IMR-90 (cell line): ENCODE measurements around the gene CDHR1. TPM values are rescaled to one million over a fixed set of nuclear protein-coding genes. Genes with fewer than 3 reads are reported as not detected.

Source experiments
- ATAC-seq: fragments of 200-7000 bp; cut with Tn5 transposase; 2 replicates; pipeline ENCODE4 v1.9.1; 2020; ENCODE audit warnings: low read depth, mild to moderate bottlenecking, moderate library complexity
- BruUV-seq: library from RNA; stranded (reverse); fragments of 400-500 nt; replicated peaks from 2 replicates; lab custom pipeline; 2021; lab: Mats Ljungman, UMichigan
- CTCF ChIA-PET: fragments of 300-600 bp; formaldehyde crosslinking; extraction: SDS; loops from one replicate; lab custom pipeline; 2021; ENCODE audit warnings: antibody characterized with exemption; lab: Yijun Ruan, JAX
- POLR2A ChIA-PET: fragments of 300-600 bp; sonication (Branson Sonifier 250); formaldehyde crosslinking; loops from one replicate; lab custom pipeline; 2022; ENCODE audit warnings: antibody characterized with exemption; ENCODE audit not compliant: unreplicated experiment; lab: Charles Lee
- DNase-seq: peaks from one replicate; pipeline ENCODE4 v3.0.0; 2013
- H2AFZ ChIP-seq: replicated peaks from 2 replicates; pipeline ENCODE3; 2013; ENCODE audit warnings: low read length, mild to moderate bottlenecking; ENCODE audit not compliant: poor library complexity
- H2AK5ac ChIP-seq: 2 replicates; pipeline ENCODE4 v1.6.1; 2013; ENCODE audit warnings: low read depth, low read length, inconsistent platforms
- H2AK9ac ChIP-seq: replicated peaks from 2 replicates; pipeline ENCODE3; 2013; ENCODE audit warnings: mild to moderate bottlenecking, low read depth, low read length, moderate library complexity; ENCODE audit not compliant: poor library complexity
- H2BK120ac ChIP-seq: 2 replicates; pipeline ENCODE4 v1.6.1; 2013; ENCODE audit warnings: low read depth, low read length, inconsistent platforms
- H2BK15ac ChIP-seq: 3 replicates; pipeline ENCODE4 v1.6.1; 2013; ENCODE audit warnings: low read depth, low read length, inconsistent platforms
- H2BK20ac ChIP-seq: 2 replicates; pipeline ENCODE4 v1.6.1; 2013; ENCODE audit warnings: low read depth, mild to moderate bottlenecking, inconsistent platforms, low read length, moderate library complexity
- H2BK5ac ChIP-seq: 2 replicates; pipeline ENCODE4 v1.6.1; 2013; ENCODE audit warnings: mild to moderate bottlenecking, low read depth, low read length, inconsistent platforms; ENCODE audit not compliant: poor library complexity, severe bottlenecking
- H3K14ac ChIP-seq: replicated peaks from 2 replicates; pipeline ENCODE4 v1.6.1; 2013; ENCODE audit warnings: low read depth, low read length, inconsistent platforms
- H3K18ac ChIP-seq: 2 replicates; pipeline ENCODE4 v1.6.1; 2013; ENCODE audit warnings: low read depth, low read length, control low read depth
- H3K23ac ChIP-seq: 2 replicates; pipeline ENCODE4 v1.6.1; 2013; ENCODE audit warnings: low read depth, low read length, inconsistent platforms
- H3K27ac ChIP-seq: 2 replicates; pipeline ENCODE4 v1.5.1; 2013; ENCODE audit warnings: mild to moderate bottlenecking, control low read depth, low read length; ENCODE audit not compliant: insufficient read depth
- H3K27me3 ChIP-seq: 2 replicates; pipeline ENCODE4 v1.6.1; 2013; ENCODE audit warnings: low read length; ENCODE audit not compliant: control insufficient read depth, insufficient read depth
- H3K36me3 ChIP-seq: 2 replicates; pipeline ENCODE4 v1.6.1; 2013; ENCODE audit warnings: low read length, mixed read lengths; ENCODE audit not compliant: control insufficient read depth, insufficient read depth
- H3K4ac ChIP-seq: 2 replicates; pipeline ENCODE4 v1.6.1; 2013; ENCODE audit warnings: low read depth, low read length, inconsistent platforms
- H3K4me1 ChIP-seq: 2 replicates; pipeline ENCODE4 v1.6.1; 2013; ENCODE audit warnings: low read length, mixed read lengths; ENCODE audit not compliant: control insufficient read depth, insufficient read depth
- H3K4me2 ChIP-seq: 2 replicates; pipeline ENCODE4 v1.6.1; 2013; ENCODE audit warnings: low read depth, mild to moderate bottlenecking, control low read depth, low read length, moderate library complexity
- H3K4me3 ChIP-seq: 2 replicates; pipeline ENCODE4 v1.5.1; 2013; ENCODE audit warnings: low read depth, mild to moderate bottlenecking, control low read depth, low read length, moderate library complexity; ENCODE audit not compliant: insufficient read depth
- H3K56ac ChIP-seq: 2 replicates; pipeline ENCODE4 v1.6.1; 2013; ENCODE audit warnings: low read length, inconsistent platforms; ENCODE audit not compliant: insufficient read depth; ENCODE audit errors: extremely low read depth
- H3K79me1 ChIP-seq, 2 experiments: 2 replicates each; pipeline ENCODE4 v1.6.1; 2013; ENCODE audit warnings: low read length in 2 of 2, inconsistent platforms in 1 of 2, low read depth in 1 of 2
- H3K9ac ChIP-seq: 2 replicates; pipeline ENCODE4 v1.6.1; 2013; ENCODE audit warnings: low read depth, low read length, control low read depth
- H3K9me1 ChIP-seq: 2 replicates; pipeline ENCODE4 v1.6.1; 2013; ENCODE audit warnings: low read length, inconsistent platforms; ENCODE audit not compliant: insufficient read depth
- H3K9me3 ChIP-seq: 2 replicates; pipeline ENCODE4 v1.6.1; 2013; ENCODE audit warnings: low read length; ENCODE audit not compliant: control insufficient read depth, insufficient read depth
- H4K20me1 ChIP-seq: 2 replicates; pipeline ENCODE4 v1.6.1; 2013; ENCODE audit warnings: low read length, inconsistent platforms; ENCODE audit not compliant: insufficient read depth
- H4K5ac ChIP-seq: 2 replicates; pipeline ENCODE4 v1.6.1; 2013; ENCODE audit warnings: mild to moderate bottlenecking, low read depth, low read length, control low read depth
- H4K8ac ChIP-seq, 2 experiments: 2 replicates each; pipeline ENCODE4 v1.6.1; 2013; ENCODE audit warnings: low read depth in 2 of 2, low read length in 2 of 2, control low read depth in 1 of 2, inconsistent platforms in 1 of 2
- H4K91ac ChIP-seq: 2 replicates; pipeline ENCODE4 v1.6.1; 2013; ENCODE audit warnings: low read depth, low read length, inconsistent platforms; ENCODE audit not compliant: insufficient read depth
- BHLHE40 ChIP-seq: fragments of 150-350 bp; IDR thresholded peaks from 2 replicates; pipeline ENCODE4 v1.6.1; 2016; ENCODE audit warnings: mild to moderate bottlenecking, low read depth, low read length
- FOS ChIP-seq: fragments of 150-350 bp; IDR thresholded peaks from 2 replicates; pipeline ENCODE4 v1.6.1; 2016; ENCODE audit warnings: low read depth, low read length
- MXI1 ChIP-seq: IDR thresholded peaks from 2 replicates; pipeline ENCODE4 v1.6.1; 2012; ENCODE audit warnings: low read depth, mild to moderate bottlenecking, low read length, moderate library complexity, borderline replicate concordance
- RAD21 ChIP-seq: IDR thresholded peaks from 2 replicates; pipeline ENCODE4 v1.6.1; 2012; ENCODE audit warnings: low read length, improper control_type of control experiment
- RFX5 ChIP-seq: IDR thresholded peaks from 2 replicates; pipeline ENCODE4 v1.8.0; 2012; ENCODE audit warnings: low read depth, mild to moderate bottlenecking, low read length, moderate library complexity
- WGBS, 2 experiments: methylation state at CpG; one replicate each; pipeline versions ENCODE4 v1.1.5 to v1.1.7; 2013; ENCODE audit warnings: missing lambda C conversion rate in 2 of 2; ENCODE audit not compliant: insufficient read length in 1 of 2; ENCODE audit errors: extremely low coverage in 2 of 2; 5-methylcytosine and 5-hydroxymethylcytosine counted together
- dilution Hi-C: fragments of 300-500 bp; cut with HindIII; formaldehyde crosslinking; loops from one replicate; pipeline ENCODE4 v1.14.3; 2018; ENCODE audit warnings: low sequenced_read_pairs; ENCODE audit not compliant: unreplicated experiment
- in situ Hi-C: fragments of 300-500 bp; cut with MboI; formaldehyde crosslinking; loops from 3 replicates; pipeline ENCODE4 v1.14.3; 2019; ENCODE audit warnings: low sequenced_read_pairs, inconsistent platforms, mixed read lengths
- intact Hi-C: fragments of 100-400 bp; cut with micrococcal nuclease; formaldehyde crosslinking; loops from 2 replicates; pipeline ENCODE4 v1.10.0; 2022
- polyA plus RNA-seq, 3 experiments: library from polyadenylated mRNA; depleted of rRNA; stranded (reverse); fragments of >200 nt; gene quantifications; 2 replicates each; pipeline ENCODE4 v1.2.3, GENCODE V29; 2012; ENCODE audit warnings: low replicate concordance in 1 of 3
- total RNA-seq: library from RNA; depleted of rRNA; stranded (reverse); fragments of >200 nt; gene quantifications from 2 replicates; pipeline ENCODE4 v1.2.3, GENCODE V29; 2012
- TF ChIP-seq, protein P1 (sequence below): fragments of 150-350 bp; IDR thresholded peaks from 2 replicates; pipeline ENCODE4 v1.6.1; 2017; ENCODE audit warnings: mild to moderate bottlenecking, antibody characterized with exemption, low read length, low read depth

The CDHR1 gene
- total and polyA plus RNA-seq, 2 of the 4 experiments (the other 2 are of a cell fraction), result not detected

DNA sequence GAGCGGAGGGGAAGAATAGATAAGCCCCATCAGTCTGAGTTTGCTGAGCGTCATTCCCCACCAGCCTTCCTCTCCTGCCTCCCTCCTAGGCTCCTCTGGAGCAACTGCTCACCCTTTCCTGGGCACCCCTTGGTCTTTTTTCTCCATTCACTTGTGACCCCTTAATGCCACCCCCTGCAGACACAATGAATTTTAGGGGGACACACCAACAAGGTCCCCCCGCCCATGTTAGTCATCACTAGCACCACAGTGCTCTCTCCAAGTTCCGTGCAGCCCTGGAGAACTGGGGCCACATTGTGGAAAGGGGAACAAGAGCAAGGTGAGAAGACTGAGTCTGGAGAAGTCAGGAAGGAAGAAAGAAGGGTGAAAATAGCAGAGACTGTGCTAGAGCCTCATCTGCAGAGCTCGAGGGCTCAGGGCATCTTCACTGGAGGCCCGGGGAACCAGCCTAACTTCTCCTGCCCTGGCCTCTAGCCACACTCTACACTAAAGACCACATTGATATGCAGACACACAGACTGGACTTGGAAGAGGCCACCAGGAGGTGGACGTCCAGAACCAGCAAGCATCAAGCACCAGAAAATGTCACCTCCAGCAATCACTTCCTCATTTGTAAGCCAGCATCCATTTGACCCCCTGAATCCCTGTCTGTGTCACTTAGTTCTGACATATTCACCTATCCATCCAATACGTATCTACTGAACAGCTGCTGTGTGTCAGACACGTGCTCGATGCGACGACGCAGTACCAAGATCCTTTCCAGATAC, 68.0 kb downstream of the CDHR1 start:
- H3K27me3 ChIP-seq, result peaks cover 3% of the 10 kb centered on the region; the same call in 1 of the 2 replicates
- dilution Hi-C loops (no loop called here), intact Hi-C loops (no loop called here), in situ Hi-C loops (loop anchor here (10.0 kb wide), 1 partner anchor 102 kb away; no protein-coding TSS in a partner anchor)
- H3K27ac ChIP-seq, result no peak overlapping the region
- H3K4me2 ChIP-seq, result no peak overlapping the region
- H4K91ac ChIP-seq, result no peak overlapping the region
- no peak overlapping the region for H3K56ac ChIP-seq
- ChIA-PET CTCF (no interaction called here), POLR2A (no interaction called here)
- no peaks in the 10 kb centered on the region for H3K79me1 ChIP-seq
- H2AK5ac ChIP-seq, result no peak overlapping the region
- H4K20me1 ChIP-seq, result no peaks in the 10 kb centered on the region
- no peaks in the 10 kb centered on the region; the same call in 1 of the 2 replicates for H3K9me1 ChIP-seq
- H3K9ac ChIP-seq, result no peak overlapping the region
- H2BK5ac ChIP-seq, result no peak overlapping the region
- H2BK20ac ChIP-seq, result no peak overlapping the region
- H3K14ac ChIP-seq, result no peak overlapping the region
- H3K9me3 ChIP-seq, result no peaks in the 10 kb centered on the region
- no peak overlapping the region for H4K8ac ChIP-seq
- H3K23ac ChIP-seq, result no peak overlapping the region
- H2AFZ ChIP-seq, result peak overlapping the region; percentile 56
- H3K4me1 ChIP-seq, result no peaks in the 10 kb centered on the region
- H4K5ac ChIP-seq, result no peak overlapping the region
- no TSS peak for BruUV-seq
- no peak overlapping the region for H3K18ac ChIP-seq
- DNase-seq (no peak), ATAC-seq (no peak)
- H2BK120ac ChIP-seq, result no peak overlapping the region
- H3K4ac ChIP-seq, result no peak overlapping the region
- no peak overlapping the region for H2BK15ac ChIP-seq
- TF ChIP-seq BHLHE40, result no peak
- no peak for TF ChIP-seq RAD21
- no peak for TF ChIP-seq FOS
- TF ChIP-seq RFX5, result no peak
- TF ChIP-seq, protein P1, sequence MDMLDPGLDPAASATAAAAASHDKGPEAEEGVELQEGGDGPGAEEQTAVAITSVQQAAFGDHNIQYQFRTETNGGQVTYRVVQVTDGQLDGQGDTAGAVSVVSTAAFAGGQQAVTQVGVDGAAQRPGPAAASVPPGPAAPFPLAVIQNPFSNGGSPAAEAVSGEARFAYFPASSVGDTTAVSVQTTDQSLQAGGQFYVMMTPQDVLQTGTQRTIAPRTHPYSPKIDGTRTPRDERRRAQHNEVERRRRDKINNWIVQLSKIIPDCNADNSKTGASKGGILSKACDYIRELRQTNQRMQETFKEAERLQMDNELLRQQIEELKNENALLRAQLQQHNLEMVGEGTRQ, result no peak
- TF ChIP-seq MXI1, result no peak
- H3K4me3 ChIP-seq, result no peak overlapping the region
- H3K36me3 ChIP-seq, result no peaks in the 10 kb centered on the region
- H2AK9ac ChIP-seq, result no peak overlapping the region
- 50% methylated on average over 2 of the region's 13 CpGs; no CpG with 5 or more reads in 1 of the 2 experiments for WGBS, 2 experiments
